B cell (primary cell): ENCODE measurements around the gene PCNX3. TPM values are rescaled to one million over a fixed set of nuclear protein-coding genes. Genes with fewer than 3 reads are reported as not detected.
A peak's percentile ranks its signal among the peaks of the same experiment; 100 is the strongest.

Experiments used
- ATAC-seq: fragments of 200-7000 bp; cut with Tn5 transposase; one replicate; pipeline ENCODE4 v1.10.0; 2021; ENCODE audit warnings: low read depth, mild to moderate bottlenecking, moderate number of reproducible peaks, moderate library complexity
- CTCF ChIA-PET: fragments of 350-600 bp; sonication (Branson Sonifier 250); formaldehyde crosslinking; loops from one replicate; lab custom pipeline; 2021; ENCODE audit warnings: antibody characterized with exemption, inconsistent platforms; lab: Charles Lee
- POLR2A ChIA-PET: fragments of 350-600 bp; sonication (Branson Sonifier 250); formaldehyde crosslinking; loops from one replicate; lab custom pipeline; 2021; ENCODE audit warnings: antibody characterized with exemption; lab: Charles Lee
- DNase-seq: peaks from one replicate; pipeline ENCODE4 v3.0.0; 2013
- H2AFZ ChIP-seq: 2 replicates; pipeline ENCODE4 v1.6.1; 2012; ENCODE audit warnings: mild to moderate bottlenecking, low read depth, low read length; ENCODE audit not compliant: insufficient read depth, poor library complexity, severe bottlenecking
- H3K27ac ChIP-seq, 2 donors: 1 replicate in 1 of 2; 2 replicates in 1 of 2; pipeline ENCODE4 v1.5.1; 2012 to 2013; ENCODE audit warnings: low read length in 2 of 2, mild to moderate bottlenecking in 2 of 2, moderate library complexity in 1 of 2
- H3K27me3 ChIP-seq, 4 experiments: fragments of 200-600 bp in 1 of 4; sonication (generic) in 1 of 4; replicated peaks in 1 of 4; 1 replicate in 2 of 4; 2 replicates in 2 of 4; pipeline versions ENCODE4 v1.6.1 to v1.7.0; 2013 to 2016; ENCODE audit warnings: low read length in 3 of 4, mild to moderate bottlenecking in 2 of 4, mixed read lengths in 1 of 4, moderate library complexity in 1 of 4; ENCODE audit not compliant: insufficient read depth in 4 of 4, control insufficient read depth in 3 of 4; ENCODE audit errors: control extremely low read depth in 1 of 4
- H3K36me3 ChIP-seq, 2 experiments: replicated peaks in 1 of 2; 1 replicate in 1 of 2; 2 replicates in 1 of 2; pipeline versions ENCODE4 v1.6.1 to v1.7.1; 2013; ENCODE audit warnings: low read length in 1 of 2; ENCODE audit not compliant: insufficient read depth in 2 of 2, control insufficient read depth in 1 of 2; ENCODE audit errors: control extremely low read depth in 1 of 2, extremely low read depth in 1 of 2
- H3K4me1 ChIP-seq, 2 donors: fragments of 200-600 bp in 1 of 2; sonication (generic) in 1 of 2; 1 replicate in 1 of 2; 2 replicates in 1 of 2; pipeline versions ENCODE4 v1.5.1 to v1.6.1; 2013 to 2017; ENCODE audit warnings: low read length in 2 of 2; ENCODE audit not compliant: control insufficient read depth in 2 of 2, insufficient read depth in 2 of 2
- H3K4me2 ChIP-seq: replicated peaks from 2 replicates; pipeline ENCODE3; 2012; ENCODE audit warnings: mild to moderate bottlenecking, low read depth, low read length; ENCODE audit not compliant: poor library complexity, severe bottlenecking
- H3K4me3 ChIP-seq, 5 experiments: fragments of 200-600 bp in 1 of 5; sonication (generic) in 1 of 5; 1 replicate in 3 of 5; 2 replicates in 2 of 5; pipeline versions ENCODE4 v1.5.1 to v1.7.0; 2011 to 2016; ENCODE audit warnings: low read length in 4 of 5, mild to moderate bottlenecking in 4 of 5, low read depth in 2 of 5, control low read depth in 1 of 5, moderate library complexity in 1 of 5; ENCODE audit not compliant: insufficient read depth in 1 of 5; ENCODE audit errors: control extremely low read depth in 1 of 5, extremely low read depth in 1 of 5
- H3K79me2 ChIP-seq: fragments of 200-600 bp; sonication (generic); one replicate; pipeline ENCODE4 v1.6.0; 2016; ENCODE audit warnings: low read length; ENCODE audit not compliant: control insufficient read depth, insufficient read depth
- H3K9ac ChIP-seq: fragments of 200-600 bp; sonication (generic); 2 replicates; pipeline ENCODE4 v1.6.1; 2017; ENCODE audit warnings: mild to moderate bottlenecking, low read length, moderate library complexity
- H3K9me3 ChIP-seq, 3 donors: one replicate each; pipeline versions ENCODE4 v1.6.1 to v1.7.1; 2013; ENCODE audit warnings: low read length in 2 of 3; ENCODE audit not compliant: control insufficient read depth in 2 of 3, insufficient read depth in 1 of 3; ENCODE audit errors: control extremely low read depth in 1 of 3
- H4K20me1 ChIP-seq: 2 replicates; pipeline ENCODE4 v1.6.0; 2012; ENCODE audit warnings: mild to moderate bottlenecking, low read length; ENCODE audit not compliant: insufficient read depth, control insufficient read depth, poor library complexity, severe bottlenecking
- H3K27ac Mint-ChIP-seq: one replicate; pipeline ENCODE4 v1.8.0; 2021; ENCODE audit warnings: mixed read lengths
- H3K27me3 Mint-ChIP-seq: one replicate; pipeline ENCODE4 v1.8.0; 2021; ENCODE audit warnings: mixed read lengths
- H3K4me1 Mint-ChIP-seq: one replicate; pipeline ENCODE4 v1.8.0; 2021; ENCODE audit warnings: mixed read lengths
- H3K4me3 Mint-ChIP-seq: one replicate; pipeline ENCODE4 v1.8.0; 2021; ENCODE audit warnings: mixed read lengths
- H3K9me3 Mint-ChIP-seq: one replicate; pipeline ENCODE4 v1.8.0; 2022; ENCODE audit warnings: mixed read lengths; ENCODE audit not compliant: insufficient read depth
- EZH2 ChIP-seq: IDR thresholded peaks from 2 replicates; pipeline ENCODE4 v1.6.1; 2012; ENCODE audit warnings: borderline replicate concordance, low read depth, mild to moderate bottlenecking, moderate library complexity, low read length; ENCODE audit not compliant: insufficient read depth, poor library complexity, severe bottlenecking
- WGBS: methylation state at CpG from one replicate; pipeline ENCODE4 v1.1.5; 2013; ENCODE audit warnings: missing lambda C conversion rate; ENCODE audit not compliant: insufficient coverage; 5-methylcytosine and 5-hydroxymethylcytosine counted together
- intact Hi-C: fragments of 100-400 bp; cut with micrococcal nuclease; formaldehyde crosslinking; loops from one replicate; pipeline ENCODE4 v1.10.0; 2022
- polyA plus RNA-seq: library from polyadenylated mRNA; depleted of rRNA; stranded (reverse); fragments of >200 nt; gene quantifications from 2 replicates; pipeline ENCODE4 v1.2.3, GENCODE V29; 2012
- total RNA-seq, 2 donors: library from RNA; stranded (reverse); fragments of 120-200 nt in 1 of 2; gene quantifications; 1 replicate in 1 of 2; 2 replicates in 1 of 2; pipeline versions ENCODE4 v1.2.3 to v1.2.4, GENCODE V29; 2013 to 2022
- TF ChIP-seq, protein P1 (sequence below): fragments of 200-600 bp; IDR thresholded peaks from one replicate; pipeline ENCODE4 v1.8.0; 2022; ENCODE audit warnings: antibody characterized with exemption, mild to moderate bottlenecking

The PCNX3 gene
- total and polyA plus RNA-seq, 2 donors (not counting 1 experiment from before 2014, with no cell fraction given) = 61.5 to 62.8 TPM

DNA sequence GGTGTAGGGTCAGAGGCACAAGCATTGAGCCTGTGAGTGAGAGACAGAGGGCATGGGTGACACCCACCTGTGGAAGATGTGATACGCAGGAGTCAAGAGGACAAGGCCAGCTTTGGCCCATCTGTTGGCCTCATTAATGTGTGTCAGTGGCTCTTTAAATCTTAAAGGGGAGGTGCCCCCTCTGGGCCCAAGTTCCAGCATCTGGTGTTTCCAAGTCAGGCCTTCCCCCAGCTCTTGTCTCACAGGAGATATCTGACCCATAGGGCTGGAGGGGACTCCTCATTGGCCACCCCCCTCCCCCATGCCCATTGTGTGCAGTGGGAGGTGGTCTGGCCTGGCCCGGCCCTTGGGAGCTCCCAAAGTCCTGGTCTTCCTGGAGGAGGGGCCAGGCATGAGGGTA is 28.9 kb upstream of the PCNX3 start:
- H3K4me1 Mint-ChIP-seq = peaks cover 39% of the 10 kb centered on the region
- no peaks in the 10 kb centered on the region for H3K9me3 Mint-ChIP-seq
- ChIA-PET POLR2A (interaction anchor here (0.6 to 4.9 kb wide), 5 partner anchors 10 to 558 kb away, joined by 3 to 45 read pairs (median 6); partner anchors contain the start of genes EHBP1L1 and FAM89B), CTCF (interaction anchor here (0.9 to 9.7 kb wide), 7 partner anchors 9 to 43 kb away, joined by 4 to 144 read pairs (median 20); partner anchors contain the start of genes EHBP1L1, MAP3K11 and PCNX3)
- peak overlapping the region; percentile 8 for H3K4me2 ChIP-seq
- intact Hi-C loops = no loop called here
- no peak for DNase-seq
- H3K4me3 Mint-ChIP-seq = peak overlapping the region; percentile 10
- no peaks in the 10 kb centered on the region for H3K79me2 ChIP-seq
- peaks cover 27 to 41% of the 10 kb centered on the region in 2 donors for H3K4me1 ChIP-seq
- H3K27ac ChIP-seq = peak overlapping the region; percentile 40 to 92
- H4K20me1 ChIP-seq = peaks cover 14% of the 10 kb centered on the region
- H2AFZ ChIP-seq = no peak overlapping the region
- H3K9ac ChIP-seq = no peak overlapping the region
- H3K27me3 ChIP-seq = no peaks in the 10 kb centered on the region
- WGBS = 83% methylated on average over 2 of the region's 2 CpGs
- H3K27ac Mint-ChIP-seq = peak overlapping the region; percentile 93
- H3K9me3 ChIP-seq = no peaks in the 10 kb centered on the region
- TF ChIP-seq EZH2 = no peak
- TF ChIP-seq, protein P1, sequence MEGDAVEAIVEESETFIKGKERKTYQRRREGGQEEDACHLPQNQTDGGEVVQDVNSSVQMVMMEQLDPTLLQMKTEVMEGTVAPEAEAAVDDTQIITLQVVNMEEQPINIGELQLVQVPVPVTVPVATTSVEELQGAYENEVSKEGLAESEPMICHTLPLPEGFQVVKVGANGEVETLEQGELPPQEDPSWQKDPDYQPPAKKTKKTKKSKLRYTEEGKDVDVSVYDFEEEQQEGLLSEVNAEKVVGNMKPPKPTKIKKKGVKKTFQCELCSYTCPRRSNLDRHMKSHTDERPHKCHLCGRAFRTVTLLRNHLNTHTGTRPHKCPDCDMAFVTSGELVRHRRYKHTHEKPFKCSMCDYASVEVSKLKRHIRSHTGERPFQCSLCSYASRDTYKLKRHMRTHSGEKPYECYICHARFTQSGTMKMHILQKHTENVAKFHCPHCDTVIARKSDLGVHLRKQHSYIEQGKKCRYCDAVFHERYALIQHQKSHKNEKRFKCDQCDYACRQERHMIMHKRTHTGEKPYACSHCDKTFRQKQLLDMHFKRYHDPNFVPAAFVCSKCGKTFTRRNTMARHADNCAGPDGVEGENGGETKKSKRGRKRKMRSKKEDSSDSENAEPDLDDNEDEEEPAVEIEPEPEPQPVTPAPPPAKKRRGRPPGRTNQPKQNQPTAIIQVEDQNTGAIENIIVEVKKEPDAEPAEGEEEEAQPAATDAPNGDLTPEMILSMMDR = no peak
- no peak overlapping the region for H3K4me3 ChIP-seq
- peaks cover 1 to 48% of the 10 kb centered on the region in 2 experiments for H3K36me3 ChIP-seq
- H3K27me3 Mint-ChIP-seq = no peaks in the 10 kb centered on the region
- ATAC-seq = no peak
